WERI-Rb-1 (cell line): ENCODE data around the gene PPP1R14B.

ENCODE experiments used
- DNase-seq: peaks from one replicate; pipeline ENCODE4 v3.0.0-alpha.2; 2020
- H3K27ac ChIP-seq: fragments of 250-450 bp; sonication (Bioruptor Pico); 2 replicates; pipeline ENCODE4 v1.5.1; 2020; ENCODE audit warnings: mild to moderate bottlenecking, moderate library complexity
- H3K27me3 ChIP-seq: fragments of 250-450 bp; sonication (Bioruptor Pico); 2 replicates; pipeline ENCODE4 v1.5.1; 2021; ENCODE audit warnings: mild to moderate bottlenecking, low read depth, moderate library complexity; ENCODE audit not compliant: insufficient read depth, severe bottlenecking
- H3K36me3 ChIP-seq: fragments of 250-450 bp; sonication (Bioruptor Pico); 2 replicates; pipeline ENCODE4 v1.5.1; 2020; ENCODE audit warnings: mild to moderate bottlenecking, moderate library complexity
- H3K4me3 ChIP-seq: 2 replicates; pipeline ENCODE4 v1.5.1; 2011; ENCODE audit warnings: low read depth, mild to moderate bottlenecking, control low read depth, low read length
- H3K9me3 ChIP-seq: fragments of 250-450 bp; sonication (Bioruptor Pico); 2 replicates; pipeline ENCODE4 v1.5.1; 2021; ENCODE audit warnings: mild to moderate bottlenecking, moderate library complexity; ENCODE audit not compliant: severe bottlenecking
- TF ChIP-seq, protein P1 (sequence below): IDR thresholded peaks from 2 replicates; pipeline ENCODE4 v1.5.1; 2011; ENCODE audit warnings: low read depth, mild to moderate bottlenecking, control low read depth, inconsistent platforms, low read length

Gene PPP1R14B, protein sequence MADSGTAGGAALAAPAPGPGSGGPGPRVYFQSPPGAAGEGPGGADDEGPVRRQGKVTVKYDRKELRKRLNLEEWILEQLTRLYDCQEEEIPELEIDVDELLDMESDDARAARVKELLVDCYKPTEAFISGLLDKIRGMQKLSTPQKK

DNA sequence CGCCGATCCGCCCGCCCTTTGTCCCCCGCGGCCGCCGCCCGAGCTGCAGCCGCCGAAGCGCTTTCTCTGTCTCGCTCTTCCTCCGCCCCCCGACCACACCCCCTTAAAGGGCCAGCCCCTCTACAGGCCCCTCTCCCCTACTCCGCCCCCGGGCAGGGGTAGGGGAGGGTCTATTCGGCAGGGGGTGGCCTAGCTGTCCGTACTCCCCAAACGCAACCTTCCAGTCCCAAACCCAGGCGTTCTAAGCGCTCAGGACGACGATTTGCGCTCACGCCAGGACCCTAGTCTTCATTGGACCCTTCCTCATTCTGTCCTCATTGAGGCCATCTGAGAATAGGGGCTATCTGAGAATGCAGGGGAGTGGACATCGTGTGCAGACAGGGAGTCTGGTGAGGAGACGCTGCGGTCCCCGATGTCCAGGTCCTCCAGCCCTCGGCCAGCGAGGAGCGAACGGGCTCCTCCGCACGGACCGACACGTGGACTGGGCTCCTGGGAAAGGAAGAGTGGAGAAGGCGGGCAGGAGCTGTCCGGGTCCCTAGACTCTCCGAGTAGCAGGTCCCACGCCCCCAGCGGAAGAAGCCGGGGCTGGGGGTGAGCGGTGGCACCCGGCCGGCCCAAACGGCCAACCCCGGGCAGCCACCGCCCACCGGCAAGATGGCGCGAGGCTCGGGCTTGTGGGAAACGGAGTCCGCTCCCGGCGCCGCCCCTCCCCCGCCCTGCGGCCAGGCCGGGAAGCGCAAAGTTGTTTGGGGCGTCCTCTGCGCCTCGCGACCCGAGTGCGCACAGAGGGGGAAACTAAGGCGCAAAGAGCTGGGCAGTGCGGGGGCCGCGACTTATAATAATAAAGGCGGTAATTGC, at the start of gene PPP1R14B:
Gene PPP1R14B, minus strand, starts transcription at position 73 of the 858 bp plus-strand sequence. CDS start 270 bp downstream, outside the sequence.
- Histone ChIP-seq H3K27ac (peak within 1 kb of the TSS; percentile 89), H3K36me3 (peaks cover 29% of the 10 kb centered on the region), H3K9me3 (no peaks in the 10 kb centered on the region), H3K4me3 (peak within 1 kb of the TSS; percentile 84), H3K27me3 (no peaks in the 10 kb centered on the region)
- peak; percentile 91 for DNase-seq
- TF ChIP-seq, protein P1, sequence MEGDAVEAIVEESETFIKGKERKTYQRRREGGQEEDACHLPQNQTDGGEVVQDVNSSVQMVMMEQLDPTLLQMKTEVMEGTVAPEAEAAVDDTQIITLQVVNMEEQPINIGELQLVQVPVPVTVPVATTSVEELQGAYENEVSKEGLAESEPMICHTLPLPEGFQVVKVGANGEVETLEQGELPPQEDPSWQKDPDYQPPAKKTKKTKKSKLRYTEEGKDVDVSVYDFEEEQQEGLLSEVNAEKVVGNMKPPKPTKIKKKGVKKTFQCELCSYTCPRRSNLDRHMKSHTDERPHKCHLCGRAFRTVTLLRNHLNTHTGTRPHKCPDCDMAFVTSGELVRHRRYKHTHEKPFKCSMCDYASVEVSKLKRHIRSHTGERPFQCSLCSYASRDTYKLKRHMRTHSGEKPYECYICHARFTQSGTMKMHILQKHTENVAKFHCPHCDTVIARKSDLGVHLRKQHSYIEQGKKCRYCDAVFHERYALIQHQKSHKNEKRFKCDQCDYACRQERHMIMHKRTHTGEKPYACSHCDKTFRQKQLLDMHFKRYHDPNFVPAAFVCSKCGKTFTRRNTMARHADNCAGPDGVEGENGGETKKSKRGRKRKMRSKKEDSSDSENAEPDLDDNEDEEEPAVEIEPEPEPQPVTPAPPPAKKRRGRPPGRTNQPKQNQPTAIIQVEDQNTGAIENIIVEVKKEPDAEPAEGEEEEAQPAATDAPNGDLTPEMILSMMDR: 0 out of 2 replicates have a peak, but pooled peaks have one; percentile 12

DNA sequence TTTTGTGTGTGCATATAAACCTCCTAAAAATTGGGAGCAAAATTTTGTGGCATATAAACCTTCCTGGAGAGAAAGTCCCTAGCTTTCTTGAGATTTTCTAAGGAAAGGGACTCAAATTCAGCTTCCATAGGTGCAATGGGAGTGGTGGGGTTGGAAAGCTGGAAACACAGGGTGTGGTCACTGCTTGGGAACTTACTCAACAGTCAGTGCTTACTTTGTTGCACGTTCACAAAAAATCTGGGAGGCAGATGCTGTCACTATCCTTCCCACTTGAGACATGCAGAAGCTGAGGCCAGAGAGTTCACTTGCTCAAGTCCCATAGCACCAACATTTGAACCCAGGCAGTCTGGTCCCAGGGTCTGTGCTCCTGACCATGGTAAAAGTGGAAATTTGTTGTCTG, 49.5 kb upstream of the PPP1R14B start:
- no peaks in the 10 kb centered on the region for H3K9me3 ChIP-seq
- TF ChIP-seq, protein P1: no peak
- peaks cover 15% of the 10 kb centered on the region for H3K27me3 ChIP-seq
- no peak overlapping the region for H3K27ac ChIP-seq
- DNase-seq: no peak
- H3K4me3 ChIP-seq: no peak overlapping the region
- H3K36me3 ChIP-seq: no peaks in the 10 kb centered on the region

DNA sequence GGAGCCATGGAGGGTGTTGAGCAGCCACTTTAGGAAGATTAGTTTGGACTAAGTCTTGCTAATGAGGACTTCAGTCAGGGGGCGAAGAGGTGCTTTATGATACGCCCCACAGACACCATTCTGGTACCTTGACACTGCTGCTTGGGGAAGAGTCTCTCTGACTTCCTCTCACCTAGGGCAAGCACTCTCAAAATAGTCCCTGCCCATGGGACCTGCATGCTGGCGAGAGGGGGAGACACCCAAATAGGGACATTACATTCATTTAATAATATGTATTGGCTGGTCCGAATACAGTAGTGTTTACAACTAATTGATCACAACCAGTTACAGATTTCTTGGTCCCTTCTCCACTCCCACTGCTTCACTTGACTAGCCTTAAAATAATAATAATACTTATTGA, 49.0 kb upstream of the PPP1R14B start:
- Histone ChIP-seq H3K27ac (no peak overlapping the region), H3K36me3 (no peaks in the 10 kb centered on the region), H3K27me3 (peaks cover 20% of the 10 kb centered on the region), H3K4me3 (no peak overlapping the region), H3K9me3 (no peaks in the 10 kb centered on the region)
- TF ChIP-seq, protein P1: no peak
- no peak for DNase-seq

- H3K27me3 ChIP-seq: peaks cover 22% of the 10 kb centered on the region
- no peaks in the 10 kb centered on the region for H3K36me3 ChIP-seq
- no peak overlapping the region for H3K4me3 ChIP-seq
- no peaks in the 10 kb centered on the region for H3K9me3 ChIP-seq
- TF ChIP-seq, protein P1: no peak
- DNase-seq: no peak
- H3K27ac ChIP-seq: no peak overlapping the region
Measured at GRCh38 chr11:64294774-64295173, 48.0 kb upstream of the PPP1R14B start.

- H3K27me3 ChIP-seq: peaks cover 22% of the 10 kb centered on the region
- H3K4me3 ChIP-seq: peak overlapping the region; percentile 39
- no peak for DNase-seq
Measured at GRCh38 chr11:64292460-64293254, 45.9 kb upstream of the PPP1R14B start.

More at GRCh38 chr11:64292460-64293254, 45.9 kb upstream of the PPP1R14B start:
- no peak overlapping the region for H3K27ac ChIP-seq
- TF ChIP-seq, protein P1: no peak
- no peaks in the 10 kb centered on the region for H3K9me3 ChIP-seq
- H3K36me3 ChIP-seq: no peaks in the 10 kb centered on the region
